Stimulated activated CD4-positive, alpha-beta T cell treated with anti-CD3 and anti-CD28 coated beads, TNF-alpha, amount 100 ng/mL, for 4 hours (primary cell): ENCODE data around the gene LMF2.
"Not testable (repeated sequence)": the region's sequence is repeated elsewhere in the genome, so short reads cannot be mapped to it uniquely, and the experiment has no call there.

Source experiments
- DNase-seq, 3 experiments: peaks; one replicate each; pipeline ENCODE4 v3.0.0-alpha.2; 2020; ENCODE audit warnings: low read depth in 3 of 3

Gene LMF2, protein sequence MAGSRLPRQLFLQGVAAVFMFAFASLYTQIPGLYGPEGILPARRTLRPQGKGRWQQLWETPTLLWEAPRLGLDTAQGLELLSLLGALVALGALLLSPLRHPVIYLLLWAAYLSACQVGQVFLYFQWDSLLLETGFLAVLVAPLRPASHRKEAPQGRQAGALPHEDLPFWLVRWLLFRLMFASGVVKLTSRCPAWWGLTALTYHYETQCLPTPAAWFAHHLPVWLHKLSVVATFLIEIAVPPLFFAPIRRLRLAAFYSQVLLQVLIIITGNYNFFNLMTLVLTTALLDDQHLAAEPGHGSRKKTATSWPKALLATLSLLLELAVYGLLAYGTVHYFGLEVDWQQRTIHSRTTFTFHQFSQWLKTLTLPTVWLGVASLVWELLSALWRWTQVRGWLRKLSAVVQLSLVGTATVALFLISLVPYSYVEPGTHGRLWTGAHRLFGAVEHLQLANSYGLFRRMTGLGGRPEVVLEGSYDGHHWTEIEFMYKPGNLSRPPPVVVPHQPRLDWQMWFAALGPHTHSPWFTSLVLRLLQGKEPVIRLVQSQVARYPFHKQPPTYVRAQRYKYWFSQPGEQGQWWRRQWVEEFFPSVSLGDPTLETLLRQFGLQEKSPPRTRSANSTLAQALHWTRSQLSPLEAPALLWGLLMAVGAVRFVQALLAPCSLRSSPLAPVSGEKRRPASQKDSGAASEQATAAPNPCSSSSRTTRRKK

GRCh38 chr22:50507421-50507990, at the start of gene LMF2:
Gene LMF2, minus strand, starts transcription at chr22:50507702. Its CDS starts 27 bp downstream, at chr22:50507675.
- DNase-seq, result peak; percentile 90 to 93 (median 93)

- DNase-seq, result no peak
Measured at GRCh38 chr22:50556703-50557102, 49.2 kb upstream of the LMF2 start.

GRCh38 chr22:50553310-50553709, 45.8 kb upstream of the LMF2 start:
- no peak for DNase-seq

GRCh38 chr22:50551160-50551752, 43.8 kb upstream of the LMF2 start:
- no peak for DNase-seq

- DNase-seq, result no peak
Measured at GRCh38 chr22:50550395-50550794, 42.9 kb upstream of the LMF2 start.

GRCh38 chr22:50548921-50549790, 41.7 kb upstream of the LMF2 start:
- no peak for DNase-seq

DNA sequence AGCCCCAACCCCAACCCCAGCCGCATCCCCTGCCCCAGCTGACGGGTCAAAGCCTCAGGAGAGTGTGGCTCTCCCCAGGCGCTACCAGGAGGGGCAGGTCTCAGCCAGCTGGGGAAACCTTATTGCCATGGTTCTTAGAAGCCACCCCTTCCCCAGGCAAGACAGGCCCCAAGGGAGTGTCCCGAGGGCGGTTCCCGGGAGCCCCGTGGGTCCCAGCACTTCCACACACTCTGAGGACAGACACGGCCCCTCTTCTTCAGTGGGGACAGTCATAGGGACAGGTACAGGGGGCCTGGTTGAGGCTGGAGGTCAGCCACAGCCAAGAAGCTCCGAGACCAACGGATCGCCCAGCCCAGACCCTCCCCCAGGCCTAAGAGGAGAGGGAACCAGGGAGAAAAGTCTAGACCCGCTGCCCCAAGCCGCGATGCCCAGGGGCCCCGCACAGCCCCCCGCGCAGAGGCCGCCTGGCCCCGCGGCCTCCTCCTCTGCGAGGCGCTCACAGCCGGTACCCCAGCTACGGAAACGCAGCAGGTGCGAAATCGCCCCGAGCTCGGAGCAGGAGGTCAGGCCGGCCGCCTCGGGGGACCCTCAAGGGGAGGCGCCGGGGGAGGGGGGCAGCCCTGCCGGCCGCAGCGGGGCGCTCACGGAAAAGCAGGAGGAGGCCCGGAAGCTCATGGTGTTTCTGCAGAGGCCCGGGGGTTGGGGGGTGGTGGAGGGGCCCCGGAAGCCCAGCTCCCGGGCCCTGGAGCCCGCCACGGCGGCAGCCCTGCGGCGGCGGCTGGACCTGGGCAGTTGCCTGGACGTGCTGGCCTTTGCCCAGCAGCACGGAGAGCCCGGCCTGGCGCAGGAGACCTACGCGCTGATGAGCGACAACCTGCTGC, 40.8 kb upstream of the LMF2 start:
- DNase-seq, result peak in 1 of 3 experiments; percentile 52

DNA sequence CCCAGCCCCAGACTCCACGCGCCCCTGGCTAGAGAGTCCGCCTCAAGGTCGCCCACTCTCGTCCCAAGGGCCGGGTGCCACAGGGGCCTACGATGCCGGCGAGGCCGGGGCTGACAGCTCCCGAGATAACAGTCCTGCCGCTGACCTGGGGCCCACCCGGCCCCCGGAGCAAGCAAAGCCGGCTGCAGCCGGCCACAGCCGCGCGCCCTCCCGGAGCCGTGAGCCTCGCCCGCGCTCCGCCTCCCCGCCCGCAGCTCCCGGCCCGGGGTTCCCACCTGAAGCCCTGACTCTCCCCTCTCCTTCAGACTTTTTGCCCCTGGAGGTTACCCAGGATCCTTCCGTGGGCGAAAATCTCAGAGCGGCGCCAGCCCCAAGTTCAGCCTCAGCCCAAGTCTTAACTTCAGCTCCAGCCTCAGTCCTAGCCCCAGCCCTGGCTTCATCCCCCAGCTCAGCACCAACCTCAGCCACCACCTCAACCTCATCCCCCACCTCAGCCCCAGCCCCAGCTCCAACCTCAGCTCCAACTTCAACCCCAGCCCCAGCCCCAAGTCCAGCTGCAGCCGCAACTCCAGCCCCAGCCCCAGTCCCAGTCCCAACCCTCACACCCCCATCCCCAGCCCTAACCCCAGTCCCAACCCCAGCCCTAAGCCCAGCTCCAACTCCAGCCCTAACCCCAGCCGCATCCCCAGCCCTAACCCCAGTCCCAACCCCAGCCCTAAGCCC, 39.9 kb upstream of the LMF2 start:
- no peak for DNase-seq

DNA sequence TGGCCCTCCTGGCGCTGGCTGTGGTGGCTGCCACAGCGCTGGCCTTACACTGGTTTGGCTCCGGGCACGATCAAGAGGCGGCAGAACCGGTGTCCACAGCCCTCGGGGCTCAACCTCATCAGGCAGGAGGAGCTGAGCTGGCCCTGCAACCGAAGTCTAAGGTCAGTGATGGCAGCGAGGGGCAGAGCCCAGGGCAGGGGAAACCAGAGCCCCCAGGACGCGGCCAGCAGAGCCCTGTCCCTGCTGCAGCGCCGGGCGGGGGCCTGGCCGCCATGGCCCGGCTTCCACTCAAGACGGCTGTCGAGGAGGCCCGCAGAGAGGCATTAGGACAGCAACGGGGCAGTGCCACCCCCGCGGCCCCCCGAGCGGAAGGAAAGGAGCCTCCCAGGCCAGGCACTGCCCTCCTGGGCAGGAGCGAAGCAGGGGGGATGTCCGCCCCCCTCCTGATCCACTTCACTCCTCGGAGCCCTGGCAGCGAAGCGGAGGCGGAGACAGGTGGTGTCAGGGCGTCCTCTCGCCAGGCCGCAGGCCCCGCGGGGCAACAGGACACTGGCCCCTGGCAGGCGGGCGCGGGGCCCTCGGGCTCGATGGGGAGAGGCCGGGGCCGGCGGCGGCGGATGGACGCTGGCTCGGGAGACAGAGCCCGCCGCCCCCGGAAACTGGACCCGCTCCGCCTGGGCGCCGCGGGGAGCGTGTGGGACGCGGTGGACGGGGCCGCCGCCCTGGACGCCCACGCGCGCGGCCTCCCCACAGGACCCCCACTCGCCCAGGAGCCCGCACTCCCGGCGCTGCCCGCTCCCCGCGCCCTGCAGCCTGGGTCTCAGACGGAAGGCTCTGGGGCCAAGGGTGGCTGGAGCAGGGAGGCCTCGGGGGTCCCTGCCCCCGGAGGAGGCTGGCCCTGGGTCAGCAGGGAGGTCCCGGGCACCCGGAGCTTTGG, 39.1 kb upstream of the LMF2 start:
- DNase-seq, result no peak

DNA sequence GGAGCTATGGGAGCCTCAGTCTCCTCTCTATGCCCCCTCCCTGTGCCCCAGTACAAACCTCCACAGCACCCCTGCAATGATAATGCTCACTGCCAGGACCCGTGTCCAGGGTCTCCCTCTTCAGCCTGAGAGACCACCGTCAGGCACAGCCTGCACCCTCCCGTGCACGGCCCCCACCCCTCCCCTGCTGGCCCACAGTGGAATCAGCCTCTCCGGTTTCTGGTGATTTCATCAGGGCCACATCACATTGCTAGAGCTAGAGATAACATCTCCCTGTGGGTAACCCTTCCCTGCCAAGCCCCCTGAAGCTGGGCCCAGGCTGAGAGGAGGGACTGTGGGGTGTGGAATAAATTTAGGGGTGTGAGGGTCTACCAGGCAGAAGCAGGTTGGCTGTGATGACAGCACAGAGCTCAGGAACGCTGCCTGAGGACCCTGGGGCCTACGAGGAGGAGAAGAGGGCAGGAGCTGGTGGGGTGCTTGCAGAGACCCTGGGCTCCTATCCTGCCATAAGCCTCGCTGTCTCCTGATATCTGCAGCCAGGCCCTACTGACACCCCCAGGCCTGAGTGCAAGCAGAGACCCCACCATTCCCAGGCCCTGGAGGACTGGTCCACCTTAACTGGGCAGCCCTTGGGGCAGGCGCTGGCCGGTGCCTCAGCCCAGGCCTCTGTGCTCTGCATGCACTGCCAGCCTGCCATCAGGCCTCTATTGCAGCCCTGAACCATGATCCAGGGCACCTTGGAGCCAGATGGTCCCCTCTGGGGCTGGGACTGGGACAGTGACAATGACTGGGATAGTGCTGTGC, 38.2 kb upstream of the LMF2 start, which contains the start of gene KLHDC7B:
TSS of gene KLHDC7B (plus strand) at position 378 of the 804 bp plus-strand sequence. CDS start at position 723, 345 bp downstream.
- no peak for DNase-seq

DNA sequence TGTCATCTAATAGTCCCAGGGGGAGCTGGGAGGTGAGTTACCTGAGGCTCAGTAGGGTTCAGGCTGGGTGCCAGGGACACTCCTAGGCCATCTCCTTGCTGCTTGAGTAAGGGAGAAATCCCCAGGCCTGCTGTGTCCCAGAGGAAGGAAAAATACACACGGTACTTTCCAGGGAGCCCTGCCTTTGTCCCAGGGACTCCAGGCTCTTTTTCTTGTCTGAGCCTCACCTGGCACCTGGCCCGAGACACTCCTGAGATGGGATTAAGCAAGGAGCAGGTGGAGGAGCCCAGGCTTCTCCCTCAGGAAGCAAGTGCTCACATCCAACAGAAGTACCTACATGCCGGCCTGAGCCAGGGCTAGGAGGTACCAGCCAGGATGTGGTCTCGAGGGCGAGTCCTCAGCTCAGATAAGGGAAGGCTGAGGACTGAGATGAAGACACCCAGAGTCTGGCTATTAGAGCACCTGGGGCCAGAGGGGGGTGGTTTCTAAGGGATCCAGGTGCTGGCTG, 37.3 kb upstream of the LMF2 start:
- no peak for DNase-seq

- DNase-seq, result peak; percentile 67 to 79 (median 73)
Measured at GRCh38 chr22:50544078-50544745, 36.7 kb upstream of the LMF2 start.

GRCh38 chr22:50542416-50542927, 35.0 kb upstream of the LMF2 start:
- no peak for DNase-seq

DNA sequence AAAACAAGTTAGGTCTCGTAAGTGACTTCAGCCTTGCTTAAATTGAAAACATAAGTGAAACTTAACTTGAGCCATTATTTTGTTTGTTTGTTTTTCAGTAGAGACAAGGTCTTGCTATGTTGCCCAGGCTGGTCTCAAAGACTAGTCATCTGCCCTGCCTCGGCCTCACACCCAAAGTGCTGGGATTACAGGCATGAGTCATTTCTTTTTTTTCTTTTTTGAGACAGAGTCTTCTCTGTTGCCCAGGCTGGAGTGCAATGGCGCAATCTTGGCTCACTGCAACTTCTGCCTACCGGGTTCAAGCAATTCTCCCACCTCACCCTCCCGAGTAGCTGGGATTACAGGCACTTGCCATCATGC, 34.1 kb upstream of the LMF2 start:
- not testable (repeated sequence) for DNase-seq

- DNase-seq, result no peak
Measured at GRCh38 chr22:50540381-50540780, 32.9 kb upstream of the LMF2 start.

- DNase-seq, result no peak
Measured at GRCh38 chr22:50537765-50538164, 30.3 kb upstream of the LMF2 start.

- no peak for DNase-seq
Measured at GRCh38 chr22:50536226-50536625, 28.7 kb upstream of the LMF2 start.
